K562 (cell line): ENCODE results near the gene PHF21B. TPM values are rescaled to one million over a fixed set of nuclear protein-coding genes. Genes with fewer than 3 reads are reported as not detected.

Experiments used
- ATAC-seq: fragments of 200-7000 bp; cut with Tn5 transposase; 3 replicates; pipeline ENCODE4 v1.9.1; 2020; ENCODE audit warnings: moderate library complexity
- BruUV-seq: library from RNA; stranded (reverse); fragments of 400-500 nt; replicated peaks from 2 replicates; lab custom pipeline; 2021; lab: Mats Ljungman, UMichigan
- CTCF ChIA-PET: fragments of 300-600 bp; formaldehyde crosslinking; extraction: SDS; loops from one replicate; lab custom pipeline; 2021; ENCODE audit warnings: low intra/inter-chr PET ratio; lab: Yijun Ruan, JAX
- POLR2A ChIA-PET: fragments of 300-600, 350-650 bp; sonication (Branson Sonifier 250); formaldehyde crosslinking; extraction: SDS; loops from one replicate; lab custom pipeline; 2021; ENCODE audit warnings: antibody characterized with exemption, inconsistent platforms; lab: Yijun Ruan, JAX
- DNase-seq, 4 experiments: peaks; one replicate each; pipeline versions ENCODE4 v3.0.0 to v3.0.0-alpha.2; 2011 to 2018; ENCODE audit warnings: low spot score in 3 of 4, mixed read lengths in 3 of 4; ENCODE audit errors: extremely low read depth in 1 of 4
- FAIRE-seq: peaks from 2 replicates; lab custom pipeline; 2011; peaks lifted over from hg19 to GRCh38; lab: Jason Lieb, UNC
- H2AFZ ChIP-seq: 2 replicates; pipeline ENCODE4 v1.6.0; 2011; ENCODE audit warnings: low read depth, low read length, control low read depth, inconsistent platforms
- H3K27ac ChIP-seq: fragments of 200-600 bp; 3 replicates; pipeline ENCODE4 v1.8.0; 2011; ENCODE audit warnings: low read depth, mild to moderate bottlenecking, control low read depth, inconsistent platforms, low read length, moderate library complexity, mixed read lengths; ENCODE audit errors: extremely low read depth
- H3K27me3 ChIP-seq, 2 experiments: fragments of 300-600 bp in 1 of 2; 2 replicates in 1 of 2; 3 replicates in 1 of 2; pipeline versions ENCODE4 v1.6.0 to v1.8.0; 2011; ENCODE audit warnings: inconsistent platforms in 2 of 2, low read length in 2 of 2, mild to moderate bottlenecking in 1 of 2, mixed read lengths in 1 of 2, moderate library complexity in 1 of 2; ENCODE audit not compliant: control insufficient read depth in 2 of 2, insufficient read depth in 2 of 2
- H3K36me3 ChIP-seq: fragments of 300-600 bp; 3 replicates; pipeline ENCODE4 v1.8.0; 2011; ENCODE audit warnings: mild to moderate bottlenecking, low read length, inconsistent platforms; ENCODE audit not compliant: control insufficient read depth, insufficient read depth
- H3K4me1 ChIP-seq, 2 experiments: fragments of 200-600 bp in 1 of 2; replicated peaks in 1 of 2; 2 replicates in 1 of 2; 3 replicates in 1 of 2; pipeline versions ENCODE4 v1.5.1 to v1.8.0; 2011; ENCODE audit warnings: inconsistent platforms in 2 of 2, low read length in 2 of 2, mild to moderate bottlenecking in 1 of 2, mixed read lengths in 1 of 2, moderate library complexity in 1 of 2; ENCODE audit not compliant: control insufficient read depth in 2 of 2, insufficient read depth in 2 of 2
- H3K4me2 ChIP-seq: 2 replicates; pipeline ENCODE4 v1.6.1; 2011; ENCODE audit warnings: low read length, control low read depth, inconsistent platforms, mixed read lengths; ENCODE audit not compliant: insufficient read depth
- H3K4me3 ChIP-seq: fragments of 200-600 bp; sonication (generic), shearing (Covaris generic); 2 replicates; pipeline ENCODE4 v1.5.1; 2016; ENCODE audit warnings: control low read depth, inconsistent platforms
- H3K79me2 ChIP-seq: fragments of 200-600 bp; 3 replicates; pipeline ENCODE4 v1.8.0; 2011; ENCODE audit warnings: low read length, inconsistent platforms; ENCODE audit not compliant: control insufficient read depth, insufficient read depth
- H3K9ac ChIP-seq, 2 experiments: 2 replicates each; pipeline versions ENCODE4 v1.6.0 to v1.6.1; 2011; ENCODE audit warnings: low read depth in 2 of 2, low read length in 2 of 2, control low read depth in 1 of 2, inconsistent platforms in 1 of 2, mild to moderate bottlenecking in 1 of 2, mixed read lengths in 1 of 2; ENCODE audit not compliant: insufficient read depth in 1 of 2
- H3K9me1 ChIP-seq: one replicate; pipeline ENCODE4 v1.6.0; 2011; ENCODE audit warnings: inconsistent platforms, mild to moderate bottlenecking, low read length, moderate library complexity; ENCODE audit not compliant: control insufficient read depth, insufficient read depth
- H3K9me3 ChIP-seq: replicated peaks from 2 replicates; pipeline ENCODE4 v1.5.1; 2011; ENCODE audit warnings: low read depth, low read length, inconsistent platforms; ENCODE audit not compliant: control insufficient read depth, insufficient read depth
- H4K20me1 ChIP-seq: replicated peaks from 2 replicates; pipeline ENCODE4 v1.6.1; 2011; ENCODE audit warnings: low read length, inconsistent platforms, mixed read lengths; ENCODE audit not compliant: control insufficient read depth, insufficient read depth
- BRD4 ChIP-seq: fragments of 200-600 bp; sonication (generic); IDR thresholded peaks from 2 replicates; pipeline ENCODE4 v1.6.1; 2017; ENCODE audit warnings: inconsistent platforms
- CBX3 ChIP-seq, 2 experiments: IDR thresholded peaks; 1 replicate in 1 of 2; 2 replicates in 1 of 2; pipeline ENCODE4 v1.6.1; 2012; ENCODE audit warnings: inconsistent platforms in 2 of 2, low read length in 2 of 2, borderline replicate concordance in 1 of 2, control low read depth in 1 of 2
- E2F8 ChIP-seq: fragments of 450-650 bp; IDR thresholded peaks from 2 replicates; pipeline ENCODE4 v1.7.1; 2018; ENCODE audit warnings: mild to moderate bottlenecking, low read depth; ENCODE audit not compliant: partially characterized antibody
- HDAC1 ChIP-seq, 2 experiments: fragments of 450-650 bp; IDR thresholded peaks; 2 replicates each; pipeline ENCODE4 v1.6.1; 2016 to 2017; ENCODE audit warnings: inconsistent platforms in 1 of 2, mild to moderate bottlenecking in 1 of 2, moderate library complexity in 1 of 2
- HDGF ChIP-seq: fragments of 450-650 bp; IDR thresholded peaks from 2 replicates; pipeline ENCODE4 v1.6.1; 2016
- HMG20A ChIP-seq: fragments of 450-650 bp; formaldehyde crosslinking; conservative IDR thresholded peaks from 2 replicates; pipeline ENCODE4 v1.4.0; 2020; ENCODE audit warnings: mild to moderate bottlenecking, mixed read lengths
- HNRNPL ChIP-seq: fragments of 200-400 bp; formaldehyde crosslinking; IDR thresholded peaks from 2 replicates; pipeline ENCODE4 v1.6.1; 2017; ENCODE audit warnings: low read depth, mild to moderate bottlenecking, low read length
- NFIX ChIP-seq: fragments of 250-450 bp; sonication (Bioruptor Pico); IDR thresholded peaks from 2 replicates; pipeline ENCODE4 v1.4.0; 2020; ENCODE audit warnings: low read depth, mild to moderate bottlenecking, moderate library complexity
- TBP ChIP-seq: optimal IDR thresholded peaks from 2 replicates; pipeline ENCODE3; 2011; ENCODE audit warnings: low read depth, low read length, improper control_type of control experiment
- WGBS: fragments of 100-300 bp; shearing (Covaris generic); methylation state at CpG from one replicate; pipeline ENCODE4 v1.1.6; 2016; ENCODE audit warnings: low coverage, mixed read lengths; ENCODE audit not compliant: insufficient coverage; ENCODE audit errors: missing lambda C conversion rate; 5-methylcytosine and 5-hydroxymethylcytosine counted together
- in situ Hi-C: fragments of 300-500 bp; cut with MboI; formaldehyde crosslinking; loops from 4 replicates; pipeline ENCODE4 v1.15.0; 2018; ENCODE audit warnings: inconsistent platforms, mixed read lengths
- intact Hi-C: fragments of 100-400 bp; cut with micrococcal nuclease; formaldehyde crosslinking; loops from 2 replicates; pipeline ENCODE4 v1.14.2; 2022
- polyA plus RNA-seq, 8 experiments: library from polyadenylated mRNA; depleted of rRNA in 4 of 8; stranded (reverse) in 5 of 8; unstranded in 3 of 8; fragments of >200 nt; fragmentation: Nextera tagmentation in 2 of 8; fragmentation: Illumina TruSeq in 1 of 8; extraction: Ambion mirVana in 2 of 8; extraction: Trizol in 1 of 8; gene quantifications; 2 replicates each; pipeline versions ENCODE4 v1.2.1 to v1.2.3, GENCODE V29; 2011 to 2014; ENCODE audit warnings: inconsistent platforms in 1 of 8, missing spikeins in 1 of 8
- total RNA-seq, 7 experiments: library from RNA; depleted of rRNA in 6 of 7; stranded (reverse); fragments of >200 nt in 6 of 7; fragmentation: Illumina TruSeq in 2 of 7; extraction: Trizol in 2 of 7; gene quantifications; 2 replicates each; pipeline versions ENCODE4 v1.2.1 to v1.2.3, GENCODE V29; 2011 to 2021; ENCODE audit warnings: low replicate concordance in 1 of 7
- TF ChIP-seq, protein P1 (sequence below): fragments of 150-350 bp; IDR thresholded peaks from 2 replicates; pipeline ENCODE4 v1.6.1; 2014; ENCODE audit warnings: low read depth, mild to moderate bottlenecking, low read length, borderline replicate concordance

PHF21B gene
- total and polyA plus RNA-seq, 9 of the 15 experiments (the other 6 are each of a cell fraction or from before 2014, with no cell fraction given), result 0.04 TPM; not detected in 8

DNA sequence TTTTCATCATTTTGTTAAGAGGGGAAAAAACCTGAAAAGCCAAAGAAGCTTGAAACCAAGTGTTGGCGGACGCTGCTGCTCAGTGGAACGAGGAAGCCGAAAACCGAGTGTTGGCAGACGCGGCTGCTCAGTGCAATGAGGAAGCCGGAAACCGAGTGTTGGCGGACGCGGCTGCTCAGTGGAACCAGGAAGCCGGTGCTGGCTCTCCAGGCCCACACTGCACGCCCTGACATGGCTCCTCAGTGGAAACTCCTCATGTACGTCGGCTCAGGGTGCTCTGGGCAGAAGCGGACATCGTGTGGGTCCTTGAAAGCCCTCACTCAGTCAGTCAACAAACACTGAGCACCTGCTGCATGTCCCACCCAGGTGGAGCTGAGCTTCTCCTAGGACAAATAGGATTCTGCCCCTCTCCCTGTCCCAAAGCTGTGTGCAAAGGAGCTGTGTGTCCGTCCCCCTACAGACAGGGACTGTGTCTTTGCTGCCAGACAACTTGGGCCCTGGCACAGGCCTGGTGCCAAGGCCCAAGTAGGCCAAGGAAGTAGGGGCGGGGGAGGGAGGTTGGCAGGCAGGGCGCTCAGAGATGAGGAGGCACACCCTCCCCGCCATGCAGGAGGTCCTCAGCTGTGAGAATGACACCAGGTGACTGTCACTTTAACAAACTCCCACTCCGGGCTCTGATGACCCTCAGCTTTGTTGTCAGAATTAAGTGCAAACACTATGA, 37.3 kb downstream of the PHF21B start:
- no peaks in the 10 kb centered on the region for H3K9me3 ChIP-seq
- 0% methylated on average over 16 of the region's 23 CpGs for WGBS
- H4K20me1 ChIP-seq, result peaks cover 4% of the 10 kb centered on the region; the same call in 1 of the 2 replicates
- TF ChIP-seq TBP (no peak), HMG20A (CRISPR knock-in tag) (no peak), E2F8 (no peak), CBX3 (IDR thresholded peaks at IDR 0.05; ENCODE audit: borderline replicate concordance in 1 of 2, low read length in 2 of 2) (no peak), HNRNPL (no peak), HDGF (no peak), BRD4 (no peak), NFIX (CRISPR knock-in tag) (no peak), HDAC1 (IDR thresholded peaks at IDR 0.05) (no peak)
- TF ChIP-seq, protein P1, sequence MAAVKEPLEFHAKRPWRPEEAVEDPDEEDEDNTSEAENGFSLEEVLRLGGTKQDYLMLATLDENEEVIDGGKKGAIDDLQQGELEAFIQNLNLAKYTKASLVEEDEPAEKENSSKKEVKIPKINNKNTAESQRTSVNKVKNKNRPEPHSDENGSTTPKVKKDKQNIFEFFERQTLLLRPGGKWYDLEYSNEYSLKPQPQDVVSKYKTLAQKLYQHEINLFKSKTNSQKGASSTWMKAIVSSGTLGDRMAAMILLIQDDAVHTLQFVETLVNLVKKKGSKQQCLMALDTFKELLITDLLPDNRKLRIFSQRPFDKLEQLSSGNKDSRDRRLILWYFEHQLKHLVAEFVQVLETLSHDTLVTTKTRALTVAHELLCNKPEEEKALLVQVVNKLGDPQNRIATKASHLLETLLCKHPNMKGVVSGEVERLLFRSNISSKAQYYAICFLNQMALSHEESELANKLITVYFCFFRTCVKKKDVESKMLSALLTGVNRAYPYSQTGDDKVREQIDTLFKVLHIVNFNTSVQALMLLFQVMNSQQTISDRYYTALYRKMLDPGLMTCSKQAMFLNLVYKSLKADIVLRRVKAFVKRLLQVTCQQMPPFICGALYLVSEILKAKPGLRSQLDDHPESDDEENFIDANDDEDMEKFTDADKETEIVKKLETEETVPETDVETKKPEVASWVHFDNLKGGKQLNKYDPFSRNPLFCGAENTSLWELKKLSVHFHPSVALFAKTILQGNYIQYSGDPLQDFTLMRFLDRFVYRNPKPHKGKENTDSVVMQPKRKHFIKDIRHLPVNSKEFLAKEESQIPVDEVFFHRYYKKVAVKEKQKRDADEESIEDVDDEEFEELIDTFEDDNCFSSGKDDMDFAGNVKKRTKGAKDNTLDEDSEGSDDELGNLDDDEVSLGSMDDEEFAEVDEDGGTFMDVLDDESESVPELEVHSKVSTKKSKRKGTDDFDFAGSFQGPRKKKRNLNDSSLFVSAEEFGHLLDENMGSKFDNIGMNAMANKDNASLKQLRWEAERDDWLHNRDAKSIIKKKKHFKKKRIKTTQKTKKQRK, result no peak
- intact Hi-C loops, result no loop called here
- H3K27me3 ChIP-seq, result peaks cover 0 to 7% of the 10 kb centered on the region in 2 experiments; a peak in 1 of 5 replicates
- no peak for DNase-seq
- in situ Hi-C loops, result no loop called here
- no TSS peak for BruUV-seq
- no peaks in the 10 kb centered on the region for H3K4me1 ChIP-seq
- H3K9me1 ChIP-seq, result no peaks in the 10 kb centered on the region
- H3K27ac ChIP-seq, result no peak overlapping the region
- H3K4me2 ChIP-seq, result no peak overlapping the region
- ChIA-PET CTCF (no interaction called here), POLR2A (no interaction called here)
- FAIRE-seq, result no peak
- ATAC-seq, result no peak
- no peaks in the 10 kb centered on the region for H3K36me3 ChIP-seq
- H3K4me3 ChIP-seq, result no peak overlapping the region
- no peaks in the 10 kb centered on the region for H3K79me2 ChIP-seq
- H2AFZ ChIP-seq, result no peak overlapping the region
- H3K9ac ChIP-seq, result no peak overlapping the region
